Measurements from ENCODE around the gene PRPF6.

The PRPF6 gene

GRCh38 chr20:64065974-64066343 is 85.0 kb downstream of the PRPF6 start:
- DNase-seq: no peak

DNA sequence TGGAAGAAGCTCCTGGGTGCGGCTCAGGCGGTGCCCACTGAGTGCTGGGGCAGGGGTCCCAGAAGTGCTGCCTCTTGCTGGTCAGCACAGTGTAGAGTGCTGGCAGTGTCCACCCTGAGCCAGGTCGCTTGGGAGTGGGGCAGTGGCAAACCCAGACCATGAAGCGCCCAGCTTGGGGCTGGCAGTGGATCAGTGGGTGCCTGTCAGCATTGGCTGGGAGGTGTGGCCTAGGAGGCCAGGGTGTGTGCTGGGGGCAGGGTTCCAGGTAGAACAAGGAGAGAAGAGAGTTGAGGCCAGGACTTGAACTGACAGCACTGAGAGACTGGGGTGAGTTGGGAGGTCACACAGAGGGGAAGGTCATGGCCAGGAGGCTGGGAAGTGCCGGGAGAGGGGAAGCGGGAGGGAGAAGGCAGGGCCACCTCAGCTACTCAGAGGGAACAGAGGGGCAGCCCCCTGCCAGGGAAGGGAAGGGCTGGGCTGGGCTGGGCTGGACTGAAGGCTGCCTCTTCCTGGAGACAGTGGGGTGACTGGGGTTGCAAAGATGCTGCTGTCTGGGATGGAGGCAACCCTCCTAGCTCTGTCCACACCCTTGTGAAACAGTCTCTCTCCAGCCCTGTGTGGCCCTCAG is 86.2 kb downstream of the PRPF6 start:
- DNase-seq: no peak

DNA sequence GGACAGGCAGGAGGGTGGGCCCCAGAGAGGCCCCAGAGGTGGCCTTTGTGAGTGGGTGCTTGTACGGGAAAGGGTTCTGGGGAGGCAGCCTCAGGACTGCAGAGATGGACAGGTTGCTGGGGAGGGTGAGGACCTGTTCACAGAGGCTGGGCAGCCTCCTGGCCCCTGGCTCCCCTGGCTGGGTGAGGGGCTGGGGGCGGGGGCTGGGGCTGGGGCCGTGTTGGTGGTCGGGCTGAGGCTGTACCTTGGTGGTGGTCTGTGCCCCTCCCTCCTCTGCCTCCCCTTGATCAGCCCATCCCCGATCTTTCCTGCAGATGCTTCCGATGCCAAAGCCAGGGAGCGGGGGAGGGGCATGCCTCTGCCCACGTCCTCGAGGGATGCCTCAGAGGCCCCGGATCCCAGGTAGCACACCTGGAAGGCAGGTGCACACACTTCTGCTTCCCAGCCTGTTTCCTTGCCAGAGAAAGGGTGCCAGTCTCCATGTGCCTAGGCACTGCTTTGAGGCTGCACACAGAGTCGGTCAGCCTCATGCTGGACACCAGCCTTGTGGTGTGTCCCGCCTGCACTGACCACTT is 86.9 kb downstream of the PRPF6 start:
- no peak for DNase-seq

GRCh38 chr20:64068386-64069208 is 87.7 kb downstream of the PRPF6 start:
- DNase-seq: no peak

DNA sequence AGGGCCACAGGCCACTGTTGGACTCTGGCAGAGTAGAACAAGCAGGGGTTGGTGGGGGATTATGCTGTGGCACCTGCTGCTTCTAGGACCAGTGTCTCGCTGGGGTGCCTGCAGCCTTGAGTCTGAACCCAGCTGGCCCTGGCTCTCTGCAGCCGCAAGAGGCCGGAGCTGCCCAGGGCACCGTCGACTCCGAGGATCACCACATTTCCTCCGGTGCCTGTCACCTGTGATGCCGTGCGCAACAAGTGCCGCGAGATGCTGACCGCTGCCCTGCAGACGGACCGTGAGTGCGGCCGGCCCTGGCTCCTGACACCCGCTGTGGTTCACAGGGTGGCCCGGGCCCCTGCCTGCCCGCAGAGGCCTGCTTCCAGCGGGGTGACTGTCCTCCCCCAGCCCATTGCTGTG is 88.3 kb downstream of the PRPF6 start:
- no peak for DNase-seq

- no peak for DNase-seq
Measured at GRCh38 chr20:64069614-64070243, 88.8 kb downstream of the PRPF6 start.

DNA sequence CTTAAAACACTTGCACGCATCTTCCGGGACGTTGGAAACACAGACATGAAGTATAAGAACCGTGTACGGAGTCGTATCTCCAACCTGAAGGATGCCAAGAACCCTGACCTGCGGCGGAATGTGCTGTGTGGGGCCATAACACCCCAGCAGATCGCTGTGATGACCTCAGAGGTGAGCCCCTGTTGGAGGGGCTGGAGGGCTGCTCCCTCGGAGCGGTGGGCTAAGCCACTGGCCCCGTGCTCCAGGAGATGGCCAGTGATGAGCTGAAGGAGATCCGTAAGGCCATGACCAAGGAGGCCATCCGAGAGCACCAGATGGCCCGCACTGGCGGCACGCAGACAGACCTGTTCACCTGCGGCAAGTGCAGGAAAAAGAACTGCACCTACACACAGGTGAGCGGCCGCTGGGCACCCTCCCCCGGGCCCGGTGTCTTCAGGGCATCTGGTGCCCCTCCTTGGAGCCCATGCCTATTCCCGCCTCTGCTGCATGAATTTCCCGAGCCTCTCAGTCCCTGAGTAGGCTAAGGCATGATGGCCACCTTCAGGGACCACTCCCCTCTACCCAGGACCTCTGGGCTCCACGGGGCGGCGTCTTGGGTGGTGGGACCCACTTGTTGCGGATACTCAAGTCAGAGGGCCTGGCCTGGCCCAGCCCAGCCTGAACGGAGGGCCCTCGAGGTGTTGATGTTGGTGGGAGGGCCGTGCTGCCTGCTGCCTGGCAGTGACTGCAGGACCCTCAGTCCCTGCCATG is 89.5 kb downstream of the PRPF6 start:
- no peak for DNase-seq

DNA sequence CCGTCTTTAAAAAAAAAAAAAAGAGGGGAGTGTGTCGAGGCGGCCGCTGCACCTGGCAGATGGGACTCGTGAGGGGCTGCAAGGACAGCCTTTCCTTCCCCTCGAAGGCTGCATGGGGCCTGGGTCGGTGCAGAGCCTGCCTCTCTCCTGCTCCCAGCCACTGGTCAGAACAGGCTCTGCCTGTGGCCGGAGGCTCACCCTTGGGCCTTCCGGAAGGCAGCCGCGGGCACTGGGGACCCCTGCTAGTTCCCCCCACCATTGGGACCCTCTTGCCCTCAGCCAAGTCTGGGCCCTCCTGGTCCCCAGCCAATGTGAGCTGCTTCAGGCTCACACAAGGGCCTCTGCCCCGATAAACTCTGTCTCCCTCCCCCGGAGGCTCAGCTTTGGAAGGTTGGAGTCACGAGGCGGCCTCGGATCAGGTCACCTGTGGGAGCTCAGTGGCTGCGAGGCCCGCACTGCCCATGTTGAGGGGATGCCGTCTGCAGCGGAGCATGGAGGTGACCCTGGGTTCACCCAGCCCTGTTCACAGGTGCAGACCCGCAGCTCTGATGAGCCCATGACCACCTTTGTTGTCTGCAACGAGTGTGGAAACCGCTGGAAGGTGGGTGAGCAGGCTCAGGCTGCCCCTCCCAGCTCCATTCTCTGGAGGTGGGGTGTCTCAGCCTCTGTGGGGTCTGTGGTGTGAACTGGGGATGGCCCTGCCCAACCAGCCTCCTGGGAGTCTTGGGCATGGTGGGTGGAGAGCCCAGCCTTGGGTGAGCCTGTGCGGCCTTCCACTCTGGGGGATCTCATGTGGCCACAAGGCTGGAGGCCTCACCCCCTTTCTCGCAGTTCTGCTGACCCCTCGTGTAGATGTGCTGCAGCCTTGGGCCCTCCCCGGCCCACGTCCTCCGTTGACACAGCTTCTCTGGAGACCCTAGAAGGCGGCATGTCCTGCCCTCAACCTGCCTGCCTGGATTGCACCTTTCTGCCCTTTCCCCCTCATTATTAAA is 90.7 kb downstream of the PRPF6 start:
- DNase-seq: no peak

DNA sequence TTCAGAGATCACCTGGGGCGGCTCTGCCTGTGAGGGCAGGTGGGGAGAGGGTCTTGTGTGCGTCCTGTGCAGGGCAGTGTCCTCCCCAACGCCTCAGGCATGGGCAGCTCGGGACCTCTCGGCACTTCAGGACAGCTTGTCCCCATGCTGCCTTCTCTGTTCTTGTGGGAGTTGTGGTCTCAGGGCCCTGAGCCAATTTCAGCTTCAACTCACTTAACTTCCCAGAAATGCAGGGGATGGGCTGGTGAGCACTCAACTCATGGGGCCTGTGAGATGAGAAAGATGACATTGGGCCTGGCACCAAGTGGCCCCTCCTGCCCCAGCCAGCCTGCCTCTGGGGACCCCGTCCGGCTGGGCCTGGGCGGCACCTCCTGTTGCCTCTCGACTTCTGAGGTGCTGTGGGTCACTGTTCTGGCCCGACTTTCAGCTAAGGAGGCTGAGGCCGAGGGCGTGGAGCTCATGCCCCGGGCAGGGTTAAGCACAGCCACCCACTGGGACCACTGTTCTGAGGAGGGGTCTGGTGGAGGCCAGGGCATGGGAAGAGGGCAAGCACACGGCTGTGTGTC is 91.6 kb downstream of the PRPF6 start:
- DNase-seq: no peak

- DNase-seq: no peak
Measured at GRCh38 chr20:64073476-64074183, 92.7 kb downstream of the PRPF6 start.

DNA sequence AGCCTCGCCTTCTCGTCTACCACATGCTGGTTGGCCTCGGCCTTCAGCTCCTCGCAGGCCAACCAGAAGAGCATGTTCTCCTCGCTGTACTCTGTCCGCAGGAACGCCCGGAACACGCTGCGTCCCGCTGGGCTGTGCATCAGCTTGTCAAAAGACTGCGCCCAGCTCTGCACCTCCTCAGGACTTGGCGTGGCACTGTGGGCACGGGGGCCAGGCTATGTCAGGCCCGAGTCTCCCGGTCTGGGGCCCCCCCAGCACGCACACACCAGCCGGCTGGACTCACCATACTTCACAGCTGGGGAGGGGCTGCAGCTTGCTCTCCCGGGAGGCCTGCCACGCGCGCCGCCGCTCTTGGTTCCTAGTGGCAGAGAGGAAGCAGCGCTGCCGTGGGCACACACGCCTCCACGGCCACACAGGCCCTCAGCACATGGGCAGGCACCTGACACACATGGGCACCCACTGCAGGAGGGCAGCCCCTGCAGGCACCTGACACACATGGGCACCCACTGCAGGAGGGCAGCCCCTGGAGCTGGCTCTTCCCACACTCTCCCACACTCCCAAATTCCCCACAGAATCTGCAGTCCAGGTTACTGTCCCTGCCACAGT is 93.4 kb downstream of the PRPF6 start:
- no peak for DNase-seq

GRCh38 chr20:64074963-64075362 is 94.0 kb downstream of the PRPF6 start:
- DNase-seq: no peak

DNA sequence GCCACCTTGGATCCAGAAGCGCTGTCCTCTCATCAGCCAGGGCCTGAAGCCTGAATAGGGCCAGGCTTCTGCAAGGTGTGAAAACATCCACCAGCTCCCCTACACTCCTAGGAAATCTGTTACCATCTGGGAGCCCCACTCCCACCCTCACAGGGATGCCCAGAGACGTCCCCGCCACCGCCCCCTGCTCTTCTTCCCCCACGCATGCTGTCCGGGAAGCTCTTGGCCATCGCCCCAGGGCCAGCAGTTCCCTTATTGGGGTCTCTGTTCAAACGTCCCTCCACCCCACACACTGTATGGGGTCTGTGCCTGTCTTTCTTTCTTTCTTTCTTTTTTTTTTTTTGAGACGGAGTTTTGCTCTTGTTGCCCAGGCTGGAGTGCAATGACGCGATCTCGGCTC is 94.6 kb downstream of the PRPF6 start:
- no peak for DNase-seq

- DNase-seq: no peak
Measured at GRCh38 chr20:64076061-64076997, 95.4 kb downstream of the PRPF6 start.

GRCh38 chr20:64077094-64077493 is 96.2 kb downstream of the PRPF6 start:
- no peak for DNase-seq

DNA sequence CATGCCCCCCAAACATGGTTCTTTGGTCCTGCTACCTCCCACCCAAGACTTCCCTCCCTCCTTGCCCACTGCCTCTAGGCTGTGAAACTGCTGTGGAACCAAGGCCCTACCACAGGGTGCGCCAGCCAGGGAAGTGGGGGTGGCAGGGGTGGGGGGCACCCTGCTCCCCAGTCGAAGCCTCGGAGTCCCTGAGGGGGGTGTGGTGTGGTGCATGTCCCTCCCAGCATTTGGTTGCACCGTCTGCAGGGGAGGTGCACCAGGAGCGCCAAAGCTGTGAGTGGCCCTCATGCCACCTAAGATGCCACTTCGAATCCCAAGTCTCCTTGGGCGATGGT is 96.6 kb downstream of the PRPF6 start:
- DNase-seq: no peak

DNA sequence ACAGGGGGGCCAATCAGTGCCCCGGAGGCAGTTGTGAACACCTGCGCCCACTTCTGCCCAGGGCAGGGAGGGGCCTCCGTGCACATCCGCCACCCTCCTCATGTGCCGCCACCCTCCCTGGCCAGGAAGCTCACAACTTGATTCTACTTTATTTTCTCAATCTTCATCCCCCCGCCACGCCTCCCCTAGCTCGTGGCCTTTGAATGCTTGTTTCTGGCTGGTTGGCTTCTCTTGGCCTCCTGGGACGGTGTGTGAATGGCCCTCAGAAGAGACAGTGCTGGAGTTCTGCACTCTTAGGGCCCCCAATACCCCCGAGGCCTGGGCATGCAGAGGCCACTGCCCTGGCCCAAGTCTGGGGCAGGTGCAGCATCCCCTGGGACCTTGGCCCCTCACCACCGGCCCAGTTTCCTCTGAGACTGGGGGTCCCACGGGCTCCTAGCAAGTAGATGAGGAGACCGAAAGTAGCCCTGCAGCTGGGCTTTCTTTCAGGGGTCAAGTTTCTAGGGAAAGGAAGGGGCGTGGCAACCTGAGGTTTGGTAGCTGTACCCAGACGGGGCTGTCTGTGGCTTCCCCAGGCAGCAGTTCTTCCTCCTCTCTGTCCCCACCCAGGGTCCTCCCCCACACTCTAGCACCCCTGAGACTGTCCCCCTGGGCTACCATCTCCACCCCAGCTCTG is 97.1 kb downstream of the PRPF6 start:
- no peak for DNase-seq

DNA sequence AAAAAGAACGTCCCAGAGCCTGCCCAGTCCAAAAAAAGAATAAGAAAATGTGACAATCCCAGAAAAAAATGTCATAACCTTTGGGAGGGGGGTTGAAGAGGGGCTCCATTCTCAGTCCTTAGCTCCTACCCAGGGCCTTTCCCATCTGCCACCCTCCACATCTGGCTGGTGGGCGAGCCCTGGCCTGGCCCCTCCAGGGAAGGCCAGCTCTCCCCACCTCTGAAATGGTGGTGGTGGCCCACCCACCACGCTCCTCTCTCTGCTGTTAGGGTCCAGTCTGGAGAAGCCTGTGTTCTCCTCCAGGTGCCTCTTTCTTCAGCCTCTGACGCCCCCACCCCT is 98.0 kb downstream of the PRPF6 start:
- DNase-seq: no peak

All from NCI-H1694 (cell line).